ENCODE measurements around the gene VIM. TPM values are rescaled to one million over a fixed set of nuclear protein-coding genes. Genes with fewer than 3 reads are reported as not detected.

Gene VIM
- total and polyA plus RNA-seq, 2 of the 4 experiments (the other 2 are of a cell fraction), result 4,502 to 6,735 TPM

- Histone ChIP-seq H2BK5ac (ENCODE audit: low read depth, low read length, poor library complexity, severe bottlenecking) (no peak overlapping the region), H3K14ac (replicated peaks; ENCODE audit: low read depth, low read length) (no peak overlapping the region), H2AK5ac (ENCODE audit: low read depth, low read length) (no peak overlapping the region), H3K4ac (ENCODE audit: low read depth, low read length) (no peak overlapping the region), H3K27ac (ENCODE audit: insufficient read depth, low read length) (no peak overlapping the region), H3K4me1 (ENCODE audit: control insufficient read depth, insufficient read depth, low read length) (no peaks in the 10 kb centered on the region), H2AFZ (replicated peaks; ENCODE audit: low read length, poor library complexity) (no peak overlapping the region), H3K4me2 (ENCODE audit: low read depth, low read length) (no peak overlapping the region), H4K91ac (ENCODE audit: insufficient read depth, low read depth, low read length) (no peak overlapping the region), H2BK20ac (ENCODE audit: low read depth, low read length) (no peak overlapping the region), H3K36me3 (ENCODE audit: control insufficient read depth, insufficient read depth, low read length) (no peaks in the 10 kb centered on the region), H3K79me1 (ENCODE audit: low read depth in 1 of 2, low read length in 2 of 2) (no peaks in the 10 kb centered on the region), H2BK120ac (ENCODE audit: low read depth, low read length) (no peak overlapping the region), H3K23ac (ENCODE audit: low read depth, low read length) (no peak overlapping the region), H3K9ac (ENCODE audit: low read depth, low read length) (no peak overlapping the region), H3K56ac (ENCODE audit: extremely low read depth, insufficient read depth, low read length) (no peak overlapping the region), H3K27me3 (ENCODE audit: control insufficient read depth, insufficient read depth, low read length) (peaks cover 18% of the 10 kb centered on the region), H4K20me1 (ENCODE audit: insufficient read depth, low read length) (no peaks in the 10 kb centered on the region), H3K9me1 (ENCODE audit: insufficient read depth, low read length) (no peaks in the 10 kb centered on the region), H4K8ac (ENCODE audit: low read depth in 2 of 2, low read length in 2 of 2) (no peak overlapping the region), H2AK9ac (replicated peaks; ENCODE audit: low read depth, low read length, poor library complexity) (no peak overlapping the region), H3K18ac (ENCODE audit: low read depth, low read length) (no peak overlapping the region), H4K5ac (ENCODE audit: low read depth, low read length) (no peak overlapping the region), H3K4me3 (ENCODE audit: insufficient read depth, low read depth, low read length) (no peak overlapping the region), H3K9me3 (ENCODE audit: control insufficient read depth, insufficient read depth, low read length) (peaks cover 6% of the 10 kb centered on the region; the same call in 1 of the 2 replicates), H2BK15ac (ENCODE audit: low read depth, low read length) (no peak overlapping the region)
- intact Hi-C loops (cut with micrococcal nuclease), result loop anchor here (10.0 kb wide), 1 partner anchor 152 kb away; no protein-coding TSS in a partner anchor
- in situ Hi-C loops (cut with MboI; ENCODE audit: low sequenced_read_pairs), result loop anchor here (25.0 kb wide), 1 partner anchor 1385 kb away; no protein-coding TSS in a partner anchor
- BruUV-seq (replicated peaks), result no TSS peak
- ChIA-PET CTCF (no interaction called here), POLR2A (ENCODE audit: unreplicated experiment) (no interaction called here)
- 88% methylated on average over 10 of the region's 12 CpGs; no CpG with 5 or more reads in 1 of the 2 experiments for WGBS, 2 experiments (ENCODE audit: extremely low coverage in 2 of 2, insufficient read length in 1 of 2)
- ATAC-seq (ENCODE audit: low read depth) (no peak), DNase-seq (no peak)
- TF ChIP-seq CTCF (conservative IDR thresholded peaks at IDR 0.05; ENCODE audit: low read depth, low read length) (no peak), SMC3 (IDR thresholded peaks at IDR 0.05; ENCODE audit: low read depth, low read length) (no peak), MAFK (IDR thresholded peaks at IDR 0.05; ENCODE audit: low read depth, low read length) (no peak), BHLHE40 (IDR thresholded peaks at IDR 0.05; ENCODE audit: low read depth, low read length) (no peak), CHD1 (IDR thresholded peaks at IDR 0.05; ENCODE audit: low read depth, low read length) (no peak), RFX5 (IDR thresholded peaks at IDR 0.05; ENCODE audit: low read depth, low read length) (no peak), FOS (IDR thresholded peaks at IDR 0.05; ENCODE audit: low read depth, low read length) (no peak)
- dilution Hi-C loops (cut with HindIII; ENCODE audit: low sequenced_read_pairs, unreplicated experiment), result no loop called here
Measured at GRCh38 chr10:17272648-17273047, 44.6 kb downstream of the VIM start.

Measured in IMR-90 (cell line).